GM12865 (cell line): ENCODE results near the gene TMTC1.

ENCODE experiments used
- DNase-seq: peaks from one replicate; pipeline ENCODE4 v3.0.0; 2010; ENCODE audit warnings: low read depth
- H3K4me3 ChIP-seq: 2 replicates; pipeline ENCODE4 v1.5.1; 2011; ENCODE audit warnings: mild to moderate bottlenecking, low read depth, low read length, control low read depth
- CTCF ChIP-seq: IDR thresholded peaks from 2 replicates; pipeline ENCODE4 v1.5.1; 2011; ENCODE audit warnings: low read length, control low read depth, low read depth, inconsistent platforms; ENCODE audit not compliant: insufficient read depth; ENCODE audit errors: missing control alignments

The TMTC1 gene

GRCh38 chr12:29742646-29743045 is 41.1 kb downstream of the TMTC1 start:
- no peak overlapping the region for H3K4me3 ChIP-seq
- no peak for DNase-seq
- no peak for TF ChIP-seq CTCF

- H3K4me3 ChIP-seq, result no peak overlapping the region
- DNase-seq, result no peak
- no peak for TF ChIP-seq CTCF
Measured at GRCh38 chr12:29741342-29742241, 42.1 kb downstream of the TMTC1 start.

GRCh38 chr12:29739279-29739991 is 44.3 kb downstream of the TMTC1 start:
- no peak overlapping the region for H3K4me3 ChIP-seq
- no peak for TF ChIP-seq CTCF
- DNase-seq, result no peak

GRCh38 chr12:29738365-29738764 is 45.4 kb downstream of the TMTC1 start:
- no peak for TF ChIP-seq CTCF
- no peak overlapping the region for H3K4me3 ChIP-seq
- DNase-seq, result no peak

- TF ChIP-seq CTCF, result no peak
- no peak for DNase-seq
- H3K4me3 ChIP-seq, result no peak overlapping the region
Measured at GRCh38 chr12:29737644-29738043, 46.1 kb downstream of the TMTC1 start.

DNA sequence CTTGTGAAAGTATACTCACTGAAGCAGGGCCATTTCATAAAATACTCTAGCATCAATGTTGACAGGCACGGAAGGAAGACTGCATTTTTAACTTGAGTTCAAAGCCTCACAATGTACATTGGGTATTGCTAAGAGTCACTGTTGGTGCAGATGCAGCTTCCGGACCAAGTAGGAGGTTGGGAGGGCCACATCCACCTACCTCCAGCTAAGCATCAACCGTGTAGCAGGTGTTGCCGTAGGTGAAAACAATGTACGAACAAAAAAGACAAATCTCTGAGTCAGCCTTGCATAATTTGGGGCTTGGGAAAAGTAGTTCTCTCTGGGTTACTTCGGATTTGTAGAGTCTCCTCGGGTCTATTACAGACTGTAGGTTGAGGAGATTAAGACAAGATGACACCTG is 48.1 kb downstream of the TMTC1 start:
- DNase-seq, result no peak
- TF ChIP-seq CTCF, result no peak
- no peak overlapping the region for H3K4me3 ChIP-seq
